Ecto neural progenitor cell (in vitro differentiated cells): ENCODE results near the gene ATRNL1.

ENCODE experiments used
- DNase-seq: peaks from one replicate; pipeline ENCODE4 v3.0.0-alpha.2; 2018; ENCODE audit warnings: low spot score

Gene ATRNL1

GRCh38 chr10:115093286-115093775, at the start of gene ATRNL1:
Gene ATRNL1, plus strand, starts transcription at chr10:115093365. Its CDS starts 386 bp downstream, at chr10:115093751.
- no peak for DNase-seq

GRCh38 chr10:115043719-115044118, 49.4 kb upstream of the ATRNL1 start:
- no peak for DNase-seq

GRCh38 chr10:115044891-115045290, 48.3 kb upstream of the ATRNL1 start:
- no peak for DNase-seq

GRCh38 chr10:115045499-115045898, 47.7 kb upstream of the ATRNL1 start:
- no peak for DNase-seq

GRCh38 chr10:115046686-115047236, 46.4 kb upstream of the ATRNL1 start:
- DNase-seq = no peak

- DNase-seq = no peak
Measured at GRCh38 chr10:115047705-115048104, 45.5 kb upstream of the ATRNL1 start.

GRCh38 chr10:115049318-115049717, 43.8 kb upstream of the ATRNL1 start:
- no peak for DNase-seq

- DNase-seq = no peak
Measured at GRCh38 chr10:115049960-115050359, 43.2 kb upstream of the ATRNL1 start.

- no peak for DNase-seq
Measured at GRCh38 chr10:115050375-115051010, 42.7 kb upstream of the ATRNL1 start.

GRCh38 chr10:115051216-115051615, 41.9 kb upstream of the ATRNL1 start:
- DNase-seq = no peak

- no peak for DNase-seq
Measured at GRCh38 chr10:115052226-115052625, 40.9 kb upstream of the ATRNL1 start.

- DNase-seq = no peak
Measured at GRCh38 chr10:115052728-115053127, 40.4 kb upstream of the ATRNL1 start.

- no peak for DNase-seq
Measured at GRCh38 chr10:115056186-115056585, 37.0 kb upstream of the ATRNL1 start.

GRCh38 chr10:115059301-115059898, 33.8 kb upstream of the ATRNL1 start:
- DNase-seq = no peak

GRCh38 chr10:115063701-115064658, 29.2 kb upstream of the ATRNL1 start:
- no peak for DNase-seq

- DNase-seq = no peak
Measured at GRCh38 chr10:115065801-115066200, 27.4 kb upstream of the ATRNL1 start.

- DNase-seq = no peak
Measured at GRCh38 chr10:115066528-115066927, 26.6 kb upstream of the ATRNL1 start.

GRCh38 chr10:115073796-115074195, 19.4 kb upstream of the ATRNL1 start:
- no peak for DNase-seq

GRCh38 chr10:115082506-115082905, 10.7 kb upstream of the ATRNL1 start:
- DNase-seq = no peak

- no peak for DNase-seq
Measured at GRCh38 chr10:115084277-115084850, 8.8 kb upstream of the ATRNL1 start.

GRCh38 chr10:115091161-115091560, 2.0 kb upstream of the ATRNL1 start:
- no peak for DNase-seq

GRCh38 chr10:115092258-115092554, 959 bp upstream of the ATRNL1 start:
- DNase-seq = no peak
